ENCODE measurements around the gene SLC25A21.

GRCh38 chr14:36649872-36650650, 522.3 kb downstream of the SLC25A21 start:
- TF ChIP-seq CTCF (IDR thresholded peaks at IDR 0.05; ENCODE audit: insufficient read depth, low read length, poor library complexity, severe bottlenecking) (no peak), EZH2phosphoT487 (conservative IDR thresholded peaks at IDR 0.05; ENCODE audit: low read length) (no peak)

All from SU-DHL-6 (cell line).